Parathyroid adenoma (tissue), 2 donors: ENCODE measurements around the gene DNAJC7.
A peak's percentile ranks its signal among the peaks of the same experiment; 100 is the strongest.
"Not testable (repeated sequence)": the region's sequence is repeated elsewhere in the genome, so short reads cannot be mapped to it uniquely, and the experiment has no call there.

Experiments used
- H2AFZ ChIP-seq: fragments of 300-600 bp; sonication (generic); one replicate; pipeline ENCODE4 v1.7.0; 2017; ENCODE audit warnings: antibody characterized with exemption, mild to moderate bottlenecking
- H3K27ac ChIP-seq: fragments of 300-600 bp; sonication (generic); one replicate; pipeline ENCODE4 v1.7.0; 2017
- H3K27me3 ChIP-seq: fragments of 300-600 bp; sonication (generic); one replicate; pipeline ENCODE4 v1.7.0; 2017; ENCODE audit warnings: low read length; ENCODE audit not compliant: control insufficient read depth, insufficient read depth
- H3K36me3 ChIP-seq: fragments of 300-600 bp; sonication (generic); one replicate; pipeline ENCODE4 v1.7.0; 2017; ENCODE audit warnings: low read length; ENCODE audit not compliant: control insufficient read depth, insufficient read depth
- H3K4me1 ChIP-seq: fragments of 300-600 bp; sonication (generic); one replicate; pipeline ENCODE4 v1.7.0; 2017; ENCODE audit warnings: control low read depth
- H3K4me2 ChIP-seq: fragments of 300-600 bp; sonication (generic); one replicate; pipeline ENCODE4 v1.7.0; 2017; ENCODE audit warnings: low read length
- H3K4me3 ChIP-seq: fragments of 300-600 bp; sonication (generic); one replicate; pipeline ENCODE4 v1.7.0; 2017; ENCODE audit warnings: low read depth, low read length
- H3K79me2 ChIP-seq: fragments of 300-600 bp; sonication (generic); one replicate; pipeline ENCODE4 v1.7.0; 2017; ENCODE audit warnings: control low read depth
- H3K9ac ChIP-seq: fragments of 300-600 bp; sonication (generic); one replicate; pipeline ENCODE4 v1.7.0; 2017; ENCODE audit warnings: mild to moderate bottlenecking
- H3K9me3 ChIP-seq: fragments of 300-600 bp; sonication (generic); one replicate; pipeline ENCODE4 v1.7.0; 2017; ENCODE audit warnings: low read length; ENCODE audit not compliant: control insufficient read depth
- CTCF ChIP-seq: fragments of 300-600 bp; sonication (generic); IDR thresholded peaks from one replicate; pipeline ENCODE4 v1.7.0; 2017; ENCODE audit warnings: antibody characterized with exemption, mild to moderate bottlenecking
- donor health status: primary hyperparathyroidism.

Gene DNAJC7

DNA sequence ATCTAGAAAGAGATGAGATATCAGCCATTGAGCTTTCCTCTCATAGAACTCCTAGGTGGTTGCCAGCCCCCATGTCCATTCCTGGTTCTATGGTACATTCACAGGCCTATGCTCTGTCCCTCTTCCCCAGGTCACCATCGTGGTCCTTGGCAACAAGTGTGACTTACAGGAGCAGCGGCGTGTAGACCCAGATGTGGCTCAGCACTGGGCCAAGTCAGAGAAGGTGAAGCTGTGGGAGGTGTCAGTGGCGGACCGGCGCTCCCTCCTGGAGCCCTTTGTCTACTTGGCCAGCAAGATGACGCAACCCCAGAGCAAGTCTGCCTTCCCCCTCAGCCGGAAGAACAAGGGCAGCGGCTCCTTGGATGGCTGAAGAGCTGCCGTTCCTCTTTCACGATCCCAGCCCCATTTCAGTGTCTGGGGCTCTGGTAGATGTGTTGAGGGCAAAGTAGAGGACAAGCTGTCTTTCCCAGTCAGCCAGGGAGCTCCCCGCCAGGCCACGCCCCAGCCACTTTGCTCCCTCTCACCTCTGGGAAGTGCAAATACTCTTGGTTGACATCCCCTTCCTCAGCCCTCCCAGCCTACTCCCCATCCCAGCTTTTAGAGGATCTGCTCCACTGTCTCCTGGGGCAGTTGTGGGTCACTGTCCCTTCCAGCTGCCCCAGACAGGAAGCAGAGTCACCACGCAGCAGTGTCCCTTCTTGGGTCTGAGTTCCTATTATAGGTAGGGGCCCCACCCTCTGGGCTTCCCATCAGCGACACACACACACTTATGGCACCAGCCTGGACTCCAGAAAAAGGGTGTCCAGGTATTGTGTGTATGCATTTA lies 6.5 kb upstream of the DNAJC7 start:
- Histone ChIP-seq H3K79me2 (peaks cover 9% of the 10 kb centered on the region), H3K9ac (no peak overlapping the region), H3K27ac (no peak overlapping the region), H3K9me3 (no peaks in the 10 kb centered on the region), H2AFZ (no peak overlapping the region), H3K36me3 (no peaks in the 10 kb centered on the region), H3K4me2 (no peak overlapping the region), H3K27me3 (no peaks in the 10 kb centered on the region), H3K4me1 (peaks cover 10% of the 10 kb centered on the region), H3K4me3 (no peak overlapping the region)
- no peak for TF ChIP-seq CTCF

DNA sequence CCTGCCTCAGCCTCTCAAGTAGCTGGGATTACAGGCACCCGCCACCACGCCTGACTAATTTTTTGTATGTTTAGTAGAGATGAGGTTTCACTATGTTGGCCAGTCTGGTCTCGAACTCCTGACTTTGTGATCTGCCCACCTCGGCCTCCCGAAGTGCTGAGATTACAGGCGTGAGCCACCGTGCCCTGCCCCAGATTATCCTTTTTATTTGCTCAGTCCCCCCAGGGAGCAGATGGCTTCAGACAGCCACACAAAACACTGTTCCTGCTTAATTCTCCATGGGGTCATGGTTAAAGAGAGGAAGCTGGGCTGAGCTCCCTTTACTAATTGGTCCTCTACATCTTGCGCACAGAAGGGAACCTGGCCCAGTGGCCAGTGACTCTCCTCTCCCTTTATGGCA lies 3.6 kb upstream of the DNAJC7 start:
- H3K4me2 ChIP-seq: peak overlapping the region; percentile 77
- peak overlapping the region; percentile 73 for H3K27ac ChIP-seq
- peaks cover 23% of the 10 kb centered on the region for H3K79me2 ChIP-seq
- not testable (repeated sequence) for H3K9me3 ChIP-seq, H3K36me3 ChIP-seq, H3K9ac ChIP-seq, H2AFZ ChIP-seq, H3K27me3 ChIP-seq
- H3K4me1 ChIP-seq: peaks cover 14% of the 10 kb centered on the region
- peak overlapping the region; percentile 76 for H3K4me3 ChIP-seq

DNA sequence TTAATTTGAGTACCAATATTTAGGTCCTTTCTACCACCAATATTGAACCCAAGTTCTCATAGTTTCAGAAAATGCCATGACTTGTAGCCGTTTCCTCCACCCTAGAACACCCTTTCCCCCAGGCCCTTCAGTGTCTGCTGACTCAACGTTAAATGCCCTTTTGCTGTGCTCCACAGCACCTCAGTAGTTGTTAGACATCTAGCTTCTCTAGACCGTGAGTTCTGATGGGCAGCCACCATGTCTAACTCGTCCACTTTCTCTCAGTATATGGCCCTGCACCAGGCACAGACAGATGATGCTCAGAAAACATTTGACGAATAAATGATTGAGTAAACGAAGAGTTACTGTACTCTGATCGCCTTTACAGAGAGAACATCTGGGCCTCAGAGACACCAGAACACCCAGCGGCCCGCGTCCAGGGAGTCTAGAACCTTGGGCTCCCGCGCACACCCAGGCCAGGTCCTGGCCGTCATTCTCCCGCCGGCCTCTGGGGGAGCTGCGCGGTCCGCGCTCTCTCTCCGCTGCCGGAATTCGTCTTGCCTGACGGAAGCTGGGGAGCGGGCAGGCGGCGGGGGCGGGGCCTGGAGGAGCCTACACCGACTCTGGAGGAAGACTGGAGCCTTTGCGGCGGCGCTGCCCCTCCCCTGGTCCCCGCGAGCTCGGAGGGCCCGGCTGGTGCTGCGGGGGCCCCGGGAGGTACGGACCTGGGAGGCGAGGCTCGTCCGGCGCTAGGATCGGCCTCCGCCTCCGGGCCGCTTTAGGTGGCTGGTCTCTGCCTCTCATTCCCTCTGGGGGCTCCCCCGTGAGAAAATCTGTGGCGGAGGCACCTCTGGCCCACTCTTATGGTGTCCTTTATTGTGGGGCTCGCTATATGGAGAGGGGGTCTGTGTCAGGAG lies 2.5 kb upstream of the DNAJC7 start, which contains the start of gene NKIRAS2:
Gene NKIRAS2 (plus strand): TSS at position 582 of the 896 bp plus-strand sequence. CDS start 1,488 bp downstream, outside the sequence.
- Histone ChIP-seq H3K9me3 (no peaks in the 10 kb centered on the region), H3K27me3 (no peaks in the 10 kb centered on the region), H3K4me3 (peak within 1 kb of the TSS; percentile 76), H3K4me2 (peak within 1 kb of the TSS; percentile 77), H3K36me3 (no peaks in the 10 kb centered on the region), H3K4me1 (peaks cover 15% of the 10 kb centered on the region), H3K9ac (peak within 1 kb of the TSS; percentile 82), H3K27ac (peak within 1 kb of the TSS; percentile 73), H3K79me2 (peaks cover 34% of the 10 kb centered on the region), H2AFZ (peak within 1 kb of the TSS; percentile 72)
- TF ChIP-seq CTCF: peak; percentile 98

- H3K4me1 ChIP-seq: peaks cover 15% of the 10 kb centered on the region
- no peaks in the 10 kb centered on the region for H3K27me3 ChIP-seq
These were observed 1.7 kb upstream of the DNAJC7 start for GRCh38 chr17:42018988-42019387.

More at GRCh38 chr17:42018988-42019387, 1.7 kb upstream of the DNAJC7 start:
- Histone ChIP-seq H3K4me2 (no peak overlapping the region), H3K36me3 (no peaks in the 10 kb centered on the region), H3K9me3 (no peaks in the 10 kb centered on the region), H3K79me2 (peaks cover 40% of the 10 kb centered on the region), H3K9ac (no peak overlapping the region), H3K27ac (no peak overlapping the region), H2AFZ (no peak overlapping the region), H3K4me3 (no peak overlapping the region)
- no peak for TF ChIP-seq CTCF
